ENCODE measurements around the gene SGSM2.

GRCh38 chr17:2368359-2368758, 31.1 kb downstream of the SGSM2 start:
- TF ChIP-seq CTCF (IDR thresholded peaks at IDR 0.05) (no peak), POLR2A (IDR thresholded peaks at IDR 0.05) (no peak)
